Prostate gland (tissue), 2 donors: Measurements from ENCODE around the gene ADAP1. TPM values are rescaled to one million over a fixed set of nuclear protein-coding genes. Genes with fewer than 3 reads are reported as not detected.

Source experiments
- DNase-seq: peaks from one replicate; pipeline ENCODE4 v3.0.0-alpha.2; 2019; ENCODE audit warnings: low spot score
- H3K27ac ChIP-seq, 2 donors: fragments of 200-600 bp; sonication (generic); 2 replicates each; pipeline ENCODE4 v1.5.1; 2017 to 2019
- H3K27me3 ChIP-seq: fragments of 200-600 bp; sonication (generic); replicated peaks from 2 replicates; pipeline ENCODE4 v1.5.1; 2019; ENCODE audit not compliant: insufficient read depth
- H3K36me3 ChIP-seq, 2 donors: fragments of 200-600 bp; sonication (generic); 1 replicate in 1 of 2; 2 replicates in 1 of 2; pipeline versions ENCODE4 v1.5.1 to v1.8.1; 2017 to 2019
- H3K4me1 ChIP-seq: fragments of 200-600 bp; sonication (generic); replicated peaks from 2 replicates; pipeline ENCODE4 v1.5.1; 2019
- H3K4me3 ChIP-seq, 2 donors: fragments of 200-600 bp; sonication (generic); 2 replicates each; pipeline ENCODE4 v1.5.1; 2017 to 2019
- H3K9me3 ChIP-seq: fragments of 200-600 bp; sonication (generic); 2 replicates; pipeline ENCODE4 v1.5.1; 2017
- POLR2A ChIP-seq: fragments of 450-650 bp; IDR thresholded peaks from one replicate; pipeline ENCODE4 v1.6.1; 2016; ENCODE audit warnings: antibody characterized with exemption, mild to moderate bottlenecking
- POLR2AphosphoS5 ChIP-seq: sonication (generic); formaldehyde crosslinking; IDR thresholded peaks from one replicate; pipeline ENCODE4 v1.6.1; 2017; ENCODE audit warnings: antibody characterized with exemption
- WGBS: methylation state at CpG from one replicate; pipeline ENCODE4 v1.1.5; 2018; 5-methylcytosine and 5-hydroxymethylcytosine counted together
- intact Hi-C: fragments of 100-400 bp; cut with DNase I; formaldehyde crosslinking; loops from one replicate; pipeline ENCODE4 v1.14.2; 2022
- total RNA-seq, 2 donors: library from RNA; depleted of rRNA; stranded (reverse); fragments of >200 nt; gene quantifications; one replicate each; pipeline ENCODE4 v1.1.0, GENCODE V29; 2016
- TF ChIP-seq, protein P1 (sequence below), 4 experiments: fragments of 200-600 bp in 2 of 4; fragments of 450-650 bp in 2 of 4; sonication (generic) in 2 of 4; IDR thresholded peaks; 1 replicate in 3 of 4; 2 replicates in 1 of 4; pipeline ENCODE4 v1.5.1; 2016 to 2019; ENCODE audit warnings: antibody characterized with exemption in 4 of 4, mild to moderate bottlenecking in 2 of 4, moderate library complexity in 2 of 4

Gene ADAP1
- total RNA-seq, 2 donors from 2014 or later, result 5.9 to 8.3 TPM

DNA sequence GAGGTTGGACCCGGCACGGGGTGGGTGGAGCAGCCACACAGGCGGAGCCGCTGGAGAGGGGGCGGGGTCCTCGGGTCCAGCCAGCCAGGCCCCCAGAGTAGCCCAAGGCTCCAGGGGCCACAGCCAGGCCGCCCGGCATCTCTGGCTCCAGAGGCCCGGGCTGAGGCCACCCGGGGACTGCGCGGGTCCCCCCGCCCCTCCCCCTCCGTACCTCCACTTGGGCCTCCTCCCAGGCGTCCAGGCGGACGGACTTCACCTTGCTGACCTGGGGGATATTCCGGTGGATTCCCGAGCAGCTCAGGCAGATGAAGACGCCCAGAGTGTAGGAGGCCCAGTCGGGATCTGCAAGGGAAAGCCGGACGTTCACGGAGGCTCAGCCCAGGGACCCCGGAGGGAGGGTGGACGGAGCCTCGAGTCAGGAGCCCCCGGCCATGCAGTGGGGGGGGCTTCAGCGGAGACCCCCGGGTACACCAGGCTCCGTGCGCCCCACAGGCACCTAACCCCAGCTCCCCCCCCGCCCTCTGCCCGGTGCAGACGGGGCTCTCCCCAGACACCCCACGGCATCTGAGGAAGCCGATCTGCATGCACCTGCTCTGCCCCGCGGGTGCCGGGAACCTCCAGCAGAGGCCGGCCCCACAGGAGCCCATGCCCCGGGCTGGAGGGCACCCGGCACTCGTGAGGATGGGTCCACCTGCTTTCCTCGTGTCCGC, 19.2 kb downstream of the ADAP1 start:
- Histone ChIP-seq H3K36me3 (no peaks in the 10 kb centered on the region), H3K4me1 (no peaks in the 10 kb centered on the region), H3K9me3 (no peaks in the 10 kb centered on the region), H3K4me3 (no peak overlapping the region), H3K27me3 (no peaks in the 10 kb centered on the region), H3K27ac (no peak overlapping the region)
- intact Hi-C loops, result no loop called here
- TF ChIP-seq, protein P1, sequence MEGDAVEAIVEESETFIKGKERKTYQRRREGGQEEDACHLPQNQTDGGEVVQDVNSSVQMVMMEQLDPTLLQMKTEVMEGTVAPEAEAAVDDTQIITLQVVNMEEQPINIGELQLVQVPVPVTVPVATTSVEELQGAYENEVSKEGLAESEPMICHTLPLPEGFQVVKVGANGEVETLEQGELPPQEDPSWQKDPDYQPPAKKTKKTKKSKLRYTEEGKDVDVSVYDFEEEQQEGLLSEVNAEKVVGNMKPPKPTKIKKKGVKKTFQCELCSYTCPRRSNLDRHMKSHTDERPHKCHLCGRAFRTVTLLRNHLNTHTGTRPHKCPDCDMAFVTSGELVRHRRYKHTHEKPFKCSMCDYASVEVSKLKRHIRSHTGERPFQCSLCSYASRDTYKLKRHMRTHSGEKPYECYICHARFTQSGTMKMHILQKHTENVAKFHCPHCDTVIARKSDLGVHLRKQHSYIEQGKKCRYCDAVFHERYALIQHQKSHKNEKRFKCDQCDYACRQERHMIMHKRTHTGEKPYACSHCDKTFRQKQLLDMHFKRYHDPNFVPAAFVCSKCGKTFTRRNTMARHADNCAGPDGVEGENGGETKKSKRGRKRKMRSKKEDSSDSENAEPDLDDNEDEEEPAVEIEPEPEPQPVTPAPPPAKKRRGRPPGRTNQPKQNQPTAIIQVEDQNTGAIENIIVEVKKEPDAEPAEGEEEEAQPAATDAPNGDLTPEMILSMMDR (IDR thresholded peaks at IDR 0.05), result no peak
- no peak for TF ChIP-seq POLR2A
- no peak for TF ChIP-seq POLR2AphosphoS5
- no peak for DNase-seq
- 87% methylated on average over 38 of the region's 46 CpGs for WGBS

DNA sequence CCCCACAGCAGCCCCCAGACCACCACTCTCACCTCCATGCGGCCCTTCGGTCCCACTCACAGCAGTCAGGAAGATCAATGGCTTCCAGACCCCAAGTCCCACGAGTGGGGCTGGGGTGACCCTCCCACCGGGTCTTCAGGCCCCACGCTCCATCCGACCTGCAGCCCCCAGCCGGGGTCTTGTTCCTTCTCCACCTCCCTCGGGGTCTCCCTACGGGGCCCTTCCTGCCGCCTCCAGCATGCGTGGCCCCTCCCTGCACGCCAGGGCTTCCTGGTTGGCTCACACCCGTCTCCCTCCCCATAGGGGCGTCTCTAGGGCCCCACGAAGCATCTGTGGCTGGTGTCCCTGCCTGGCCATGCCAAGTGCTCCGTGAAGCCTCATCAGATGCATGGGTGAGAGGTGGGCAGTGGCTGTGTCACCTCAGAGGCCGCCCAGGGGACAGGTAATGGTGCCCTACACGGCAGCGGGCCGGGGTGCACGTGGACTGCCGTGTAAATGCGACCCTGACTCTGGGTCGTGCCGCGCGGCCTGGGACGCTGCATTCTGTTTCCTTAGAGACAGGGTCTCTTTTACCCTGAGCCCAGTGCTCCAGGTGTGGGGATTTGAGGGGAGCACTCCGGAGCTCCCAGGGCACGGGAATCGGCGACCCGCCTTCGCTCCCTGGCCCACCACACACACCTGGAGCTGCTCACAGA, 19.9 kb downstream of the ADAP1 start:
- TF ChIP-seq POLR2AphosphoS5, result no peak
- TF ChIP-seq, protein P1 (IDR thresholded peaks at IDR 0.05), result no peak
- TF ChIP-seq POLR2A, result no peak
- intact Hi-C loops, result no loop called here
- H3K27me3 ChIP-seq, result no peaks in the 10 kb centered on the region
- no peak overlapping the region for H3K4me3 ChIP-seq
- DNase-seq, result no peak
- 84% methylated on average over 22 of the region's 34 CpGs for WGBS
- H3K4me1 ChIP-seq, result no peaks in the 10 kb centered on the region
- H3K9me3 ChIP-seq, result no peaks in the 10 kb centered on the region
- H3K36me3 ChIP-seq, result no peaks in the 10 kb centered on the region
- H3K27ac ChIP-seq, result no peak overlapping the region

DNA sequence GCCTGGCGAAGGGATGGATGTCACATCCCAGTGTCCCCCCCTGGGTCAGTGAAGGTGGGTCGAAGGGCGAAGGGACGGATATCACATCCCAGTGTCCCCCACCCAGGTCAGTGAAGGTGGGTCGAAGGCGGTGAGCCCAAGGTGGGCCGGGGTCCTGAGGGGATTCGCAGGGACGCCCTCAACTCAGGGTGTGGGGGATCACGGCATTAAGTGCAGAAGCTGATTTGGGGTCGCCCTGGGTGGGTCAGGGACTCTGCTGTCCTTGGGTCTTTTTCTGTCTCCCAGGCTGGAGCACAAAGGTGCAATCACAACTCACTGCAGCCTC, 21.9 kb downstream of the ADAP1 start:
- Histone ChIP-seq H3K36me3 (no peaks in the 10 kb centered on the region), H3K27ac (no peak overlapping the region), H3K9me3 (no peaks in the 10 kb centered on the region), H3K4me1 (no peaks in the 10 kb centered on the region), H3K27me3 (no peaks in the 10 kb centered on the region), H3K4me3 (no peak overlapping the region)
- WGBS, result 93% methylated on average over 11 of the region's 11 CpGs
- intact Hi-C loops, result no loop called here
- no peak for TF ChIP-seq POLR2A
- TF ChIP-seq POLR2AphosphoS5, result no peak
- TF ChIP-seq, protein P1 (IDR thresholded peaks at IDR 0.05), result no peak
- DNase-seq, result no peak

DNA sequence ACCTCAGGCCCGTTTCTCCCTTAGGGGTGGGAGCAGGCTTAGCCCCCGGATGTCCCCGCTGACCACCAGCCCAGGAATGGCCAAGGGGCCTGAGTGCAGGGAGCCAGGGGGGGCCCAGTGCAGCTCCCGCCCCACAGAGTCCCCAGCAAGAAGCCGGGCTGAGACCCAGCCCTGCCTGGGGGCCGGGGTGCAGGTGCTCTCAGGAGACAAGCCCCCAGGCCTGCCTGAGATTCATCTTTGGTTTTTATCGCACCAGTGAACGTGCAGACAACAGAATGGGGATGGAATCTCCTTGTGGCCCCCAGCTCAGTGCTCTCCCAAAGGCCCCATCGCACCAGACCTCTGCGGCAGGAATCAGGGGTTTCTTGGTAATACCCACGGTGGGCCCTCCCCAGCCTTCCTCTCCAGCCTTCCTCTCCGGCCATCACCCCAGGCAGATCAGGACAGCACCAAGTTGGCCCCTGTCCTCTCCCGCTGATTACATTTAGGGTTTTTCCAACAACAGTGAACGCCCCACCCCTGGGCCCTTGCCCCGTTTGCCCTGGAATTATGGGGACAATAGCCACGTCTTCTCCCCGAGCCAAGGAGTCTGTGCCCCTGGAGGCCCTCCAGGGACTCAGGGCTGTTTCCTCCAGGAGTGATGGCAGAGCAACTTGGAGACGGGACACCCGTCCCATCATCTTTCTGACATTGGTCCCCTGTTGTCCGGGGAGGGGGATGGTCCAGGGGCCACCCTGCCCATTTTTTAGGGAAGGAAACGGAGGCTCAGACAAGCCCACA, 22.4 kb downstream of the ADAP1 start:
- no peak for DNase-seq
- H3K4me3 ChIP-seq, result no peak overlapping the region
- H3K9me3 ChIP-seq, result no peaks in the 10 kb centered on the region
- no peaks in the 10 kb centered on the region for H3K4me1 ChIP-seq
- WGBS, result 89% methylated on average over 21 of the region's 21 CpGs
- TF ChIP-seq, protein P1 (IDR thresholded peaks at IDR 0.05), result no peak
- TF ChIP-seq POLR2AphosphoS5 (no peak), POLR2A (no peak)
- H3K27ac ChIP-seq, result no peak overlapping the region
- intact Hi-C loops, result no loop called here
- no peaks in the 10 kb centered on the region for H3K27me3 ChIP-seq
- H3K36me3 ChIP-seq, result no peaks in the 10 kb centered on the region
